Neural cell (in vitro differentiated cells): Measurements from ENCODE around the gene POLD4.

Source experiments
- CTCF ChIP-seq: fragments of 450-650 bp; IDR thresholded peaks from 2 replicates; pipeline ENCODE4 v1.5.1; 2014; ENCODE audit warnings: antibody characterized with exemption, mild to moderate bottlenecking, moderate library complexity; ENCODE audit not compliant: poor library complexity, severe bottlenecking
- EZH2 ChIP-seq: fragments of 200-600, 300-800 bp; shearing (Covaris generic), sonication (generic); IDR thresholded peaks from 2 replicates; pipeline ENCODE4 v1.6.1; 2014; ENCODE audit warnings: antibody characterized with exemption, low read length, borderline replicate concordance, mild to moderate bottlenecking; ENCODE audit not compliant: insufficient read depth, poor library complexity, severe bottlenecking
- MXI1 ChIP-seq: fragments of 450-650 bp; conservative IDR thresholded peaks from 2 replicates; pipeline ENCODE4 v1.6.1; 2014; ENCODE audit warnings: antibody characterized with exemption, mild to moderate bottlenecking; ENCODE audit not compliant: poor library complexity, severe bottlenecking

DNA sequence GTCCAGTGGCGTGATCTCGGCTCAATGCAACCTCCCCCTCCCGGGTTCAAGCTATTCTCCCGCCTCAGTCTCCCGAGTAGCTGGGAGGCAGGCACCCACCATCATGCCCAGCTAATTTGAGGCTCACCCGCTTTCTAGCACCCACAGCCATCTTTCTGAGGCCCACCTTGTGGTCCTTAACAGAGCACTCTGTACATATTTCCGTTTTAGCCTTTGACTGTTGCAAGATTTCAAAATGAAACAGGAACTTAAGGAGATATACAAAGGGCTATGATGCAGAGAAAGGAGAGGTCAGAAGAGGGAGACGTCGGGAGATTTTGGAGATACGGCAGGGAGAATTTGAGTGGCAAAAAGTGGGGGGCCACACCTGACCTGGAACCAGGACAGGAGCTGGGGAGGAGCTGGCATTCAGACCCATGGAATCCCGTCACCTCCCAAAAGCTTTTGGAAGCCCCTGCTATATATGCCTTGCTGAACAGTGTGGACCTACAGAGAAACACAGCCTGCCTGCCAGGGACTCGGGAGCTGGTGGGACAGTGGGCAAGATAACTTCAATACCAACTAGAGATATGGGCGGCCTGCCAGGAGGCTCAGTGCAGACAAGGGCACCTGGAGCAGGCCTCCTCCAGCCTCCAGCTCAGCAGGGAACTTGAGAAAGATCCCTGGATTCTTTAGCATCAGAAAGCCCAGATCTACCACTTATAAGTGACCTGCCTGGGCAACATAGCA is 28.1 kb upstream of the POLD4 start:
- TF ChIP-seq CTCF: no peak
- no peak for TF ChIP-seq MXI1
- no peak for TF ChIP-seq EZH2
